HS-27A (cell line): ENCODE results near the gene PIK3CB.
"Not testable (repeated sequence)": the region's sequence is repeated elsewhere in the genome, so short reads cannot be mapped to it uniquely, and the experiment has no call there.

Source experiments
- DNase-seq: peaks from one replicate; pipeline ENCODE4 v3.0.0-alpha.2; 2012; ENCODE audit warnings: low read depth, missing footprints

PIK3CB gene

DNA sequence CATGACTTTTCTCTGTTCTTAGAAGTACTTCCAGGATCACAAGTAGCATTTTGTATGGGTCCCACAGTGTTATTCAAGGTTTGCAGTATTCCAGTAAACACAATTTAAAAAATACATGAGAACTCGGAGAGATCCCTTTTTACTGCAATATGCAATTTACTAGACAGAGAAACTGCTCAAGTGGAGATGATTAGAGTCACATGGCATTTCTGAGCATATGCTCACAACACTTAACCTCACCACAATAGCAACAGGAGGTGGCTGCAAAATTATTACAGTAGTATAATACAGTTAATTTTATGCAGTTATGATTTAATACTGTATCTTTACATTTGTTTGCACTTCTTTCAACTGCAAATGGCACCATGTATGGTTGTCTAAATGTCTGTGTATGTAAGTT, 87.5 kb downstream of the PIK3CB start:
- DNase-seq, result no peak

DNA sequence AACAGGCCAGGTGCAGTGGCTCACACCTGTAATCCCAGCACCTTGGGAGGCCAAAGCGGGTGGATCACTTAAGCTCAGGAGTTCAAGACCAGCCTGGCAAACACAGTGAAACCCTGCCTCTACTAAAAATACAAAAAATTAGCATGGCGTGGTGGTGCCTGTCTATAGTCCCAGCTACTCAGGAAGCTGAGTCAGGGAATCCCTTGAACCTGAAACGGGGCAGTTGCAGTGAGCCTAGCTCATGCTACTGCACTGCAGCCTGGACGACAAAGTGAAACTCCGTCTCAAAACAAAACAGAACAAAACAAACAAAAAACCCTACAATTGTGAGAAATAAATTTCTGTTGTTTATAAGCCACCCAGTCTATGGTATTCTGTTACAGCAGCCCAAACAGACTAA, 94.7 kb downstream of the PIK3CB start:
- DNase-seq, result no peak

DNA sequence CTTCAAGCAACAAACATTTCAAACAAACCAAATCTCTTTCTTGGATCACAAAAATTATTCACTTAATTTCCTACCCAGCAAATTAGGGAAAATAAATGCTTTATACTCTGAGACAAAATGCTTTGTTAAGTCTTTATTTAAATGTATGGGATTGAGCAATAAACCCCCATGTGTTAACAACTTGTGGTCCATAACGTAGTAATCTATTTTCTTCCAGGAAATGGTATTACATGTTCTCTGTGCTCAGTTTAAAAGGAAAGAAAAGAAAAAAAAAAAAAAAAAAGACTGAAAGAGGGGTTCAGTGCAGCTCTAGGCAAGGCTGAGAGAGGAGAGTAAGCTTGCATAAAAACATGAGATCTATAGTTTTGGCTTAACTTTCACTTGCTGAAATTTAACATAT, 102.3 kb downstream of the PIK3CB start:
- DNase-seq, result no peak

DNA sequence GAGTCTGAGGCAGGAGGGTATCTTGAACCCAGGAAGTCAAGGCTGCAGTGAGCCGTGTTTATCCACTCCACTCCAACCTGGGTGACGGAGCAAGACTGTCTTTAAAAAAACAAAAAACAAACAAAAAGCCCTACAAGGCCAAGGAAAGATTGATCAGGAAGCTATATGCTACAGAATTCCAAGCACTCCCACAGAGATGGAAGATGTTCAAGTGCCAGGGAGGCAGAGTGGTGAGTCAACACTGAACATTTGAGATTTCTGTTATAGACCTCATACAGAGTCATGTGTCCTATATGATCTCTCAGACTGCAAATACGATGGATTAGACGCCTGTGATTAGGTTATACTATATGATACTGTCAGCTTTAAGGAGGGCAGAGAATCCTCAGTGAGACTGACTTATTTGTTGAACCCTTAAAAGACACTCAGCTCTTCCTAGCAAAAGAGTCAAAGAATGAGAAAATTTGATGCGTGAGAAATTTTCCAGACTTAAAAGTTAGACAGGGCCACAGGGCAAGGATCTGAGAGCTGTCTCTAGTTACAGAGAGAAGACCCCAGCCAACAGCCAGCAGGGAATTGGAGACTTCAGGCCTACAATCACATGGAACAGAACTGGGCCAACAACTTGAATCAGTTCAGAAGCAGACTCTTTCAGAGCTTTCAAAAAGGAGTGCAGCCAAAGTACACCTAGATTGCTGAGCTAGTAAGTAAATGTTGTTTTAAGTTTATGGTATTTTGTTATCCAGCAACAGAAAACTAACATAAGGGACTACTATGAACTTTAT, 107.6 kb downstream of the PIK3CB start:
- no peak for DNase-seq

DNA sequence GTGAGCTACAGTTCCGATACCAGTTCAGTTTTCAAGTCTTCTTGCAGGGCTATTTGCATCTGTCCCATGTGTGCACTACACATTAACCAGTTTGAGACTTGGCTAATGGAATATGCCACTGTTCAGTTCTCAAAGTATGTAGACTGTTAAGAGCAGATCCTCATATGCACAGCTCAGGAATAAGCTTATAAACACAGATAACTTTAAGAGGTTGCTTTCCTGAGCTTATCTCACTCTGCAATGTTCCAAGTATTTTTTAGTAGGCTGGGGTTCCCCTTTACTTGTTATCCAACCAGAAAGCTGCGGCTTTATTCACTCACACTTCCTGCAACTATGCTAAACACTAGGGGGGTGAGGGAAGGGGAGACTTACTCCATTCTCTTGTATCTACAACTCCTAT, 108.7 kb downstream of the PIK3CB start:
- not testable (repeated sequence) for DNase-seq

DNA sequence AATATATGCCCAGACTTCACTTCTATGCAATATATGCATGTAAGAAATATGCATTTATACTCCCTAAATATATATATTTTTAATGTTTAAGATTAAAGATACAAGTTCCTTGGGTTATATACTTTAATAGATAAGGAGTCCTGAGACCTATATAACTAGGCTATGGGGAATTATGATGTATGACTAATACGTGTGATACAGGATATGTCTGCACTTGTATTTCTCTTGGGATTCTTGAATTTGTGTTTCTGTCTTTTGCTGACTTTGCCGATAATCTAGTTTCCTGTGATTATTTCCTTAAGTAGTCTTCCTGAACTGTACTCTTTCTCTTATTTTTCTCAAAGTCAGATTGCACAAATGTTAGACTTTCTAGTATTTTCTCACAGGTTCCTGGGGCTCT, 109.6 kb downstream of the PIK3CB start:
- no peak for DNase-seq

DNA sequence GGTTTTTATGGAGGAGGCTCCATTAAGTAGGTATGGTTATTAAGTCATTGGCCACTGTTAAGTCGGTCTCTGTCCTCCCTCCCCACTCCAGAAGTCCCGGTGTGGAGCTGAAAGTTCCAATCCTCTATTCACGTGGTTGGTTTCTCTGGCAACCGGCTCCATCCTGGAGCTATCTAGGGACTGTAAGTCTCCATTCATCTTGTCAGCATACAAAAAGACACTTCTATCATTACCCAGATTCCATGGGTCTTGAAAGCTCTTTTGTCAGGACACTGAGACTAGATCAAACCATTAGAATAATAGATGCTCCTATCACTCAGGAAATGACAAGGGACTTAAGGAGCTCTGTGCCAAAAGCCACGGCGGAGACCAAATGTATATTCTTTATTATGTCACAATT, 110.3 kb downstream of the PIK3CB start:
- no peak for DNase-seq

DNA sequence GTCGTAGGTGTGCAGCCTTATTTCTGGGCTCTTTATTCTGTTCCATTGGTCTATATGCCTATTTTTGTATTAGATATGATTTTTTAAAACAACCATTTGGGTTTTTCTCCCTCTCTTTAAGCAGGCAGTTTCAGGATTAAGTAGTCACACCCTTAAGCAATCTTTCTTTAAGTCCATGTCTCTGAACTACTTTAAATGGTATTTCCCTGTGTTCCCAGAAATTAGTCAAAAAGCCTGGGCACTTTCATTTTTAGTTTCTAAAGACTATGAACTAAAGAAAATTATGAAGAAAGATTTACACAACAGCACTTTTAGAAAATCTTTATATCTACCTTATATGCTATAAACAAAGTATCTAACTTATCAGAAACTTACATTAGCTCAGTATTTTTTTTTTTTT, 115.9 kb downstream of the PIK3CB start:
- DNase-seq, result no peak

DNA sequence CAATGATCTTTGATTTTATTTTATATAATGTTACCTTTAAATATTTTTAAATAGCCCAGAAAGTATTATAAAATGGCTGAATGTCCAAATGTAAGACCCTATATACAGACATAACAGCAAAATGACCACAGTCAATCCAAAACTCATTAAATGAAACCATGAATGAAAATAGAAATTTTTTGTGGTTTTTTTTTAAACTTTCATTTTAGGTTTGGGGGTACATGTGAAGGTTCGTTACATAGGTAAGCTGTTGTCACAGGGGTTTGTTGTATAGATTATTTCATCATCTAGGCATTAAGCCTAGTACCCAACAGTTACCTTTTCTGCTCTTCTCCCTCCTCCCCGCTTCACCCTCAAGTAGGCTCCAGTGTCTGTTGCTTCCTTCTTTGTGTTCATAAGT, 117.4 kb downstream of the PIK3CB start:
- no peak for DNase-seq

DNA sequence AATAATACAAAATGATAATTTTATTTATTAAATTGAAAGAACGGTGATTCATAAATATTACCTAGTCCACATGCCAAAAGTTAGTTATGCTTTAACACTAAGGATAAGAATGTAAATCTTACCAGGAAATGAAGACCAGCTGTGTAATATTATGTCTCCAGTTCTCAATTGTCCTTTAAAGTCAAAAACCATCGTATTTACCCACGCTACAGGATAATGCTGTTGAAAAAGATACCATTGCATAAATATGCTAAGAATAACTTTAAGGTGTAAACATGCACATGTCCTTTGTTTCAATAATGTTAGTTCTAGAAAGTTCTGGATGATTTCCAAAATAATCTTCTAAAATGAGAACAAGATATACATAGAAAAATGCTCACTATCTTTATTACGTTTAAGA, 122.6 kb downstream of the PIK3CB start:
- DNase-seq, result no peak

DNA sequence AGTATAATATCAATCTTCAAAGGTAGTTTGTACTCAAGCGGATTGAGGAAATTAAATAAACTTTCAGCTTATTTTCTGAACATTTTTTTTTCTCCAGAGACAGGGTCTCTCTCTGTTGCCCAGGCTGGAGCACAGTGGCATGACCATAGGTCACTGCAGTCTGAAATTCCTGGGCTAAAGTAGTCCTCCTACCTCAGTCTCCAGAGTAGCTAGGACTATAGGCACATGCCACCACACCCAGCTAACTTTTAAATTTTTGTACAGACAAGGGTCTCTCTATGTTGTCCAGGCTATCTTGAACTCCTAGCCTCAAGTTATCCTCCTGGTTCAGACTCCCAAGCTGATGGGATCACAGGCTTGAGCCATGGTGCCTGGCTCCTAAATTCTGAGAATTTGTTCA, 129.1 kb downstream of the PIK3CB start:
- no peak for DNase-seq

DNA sequence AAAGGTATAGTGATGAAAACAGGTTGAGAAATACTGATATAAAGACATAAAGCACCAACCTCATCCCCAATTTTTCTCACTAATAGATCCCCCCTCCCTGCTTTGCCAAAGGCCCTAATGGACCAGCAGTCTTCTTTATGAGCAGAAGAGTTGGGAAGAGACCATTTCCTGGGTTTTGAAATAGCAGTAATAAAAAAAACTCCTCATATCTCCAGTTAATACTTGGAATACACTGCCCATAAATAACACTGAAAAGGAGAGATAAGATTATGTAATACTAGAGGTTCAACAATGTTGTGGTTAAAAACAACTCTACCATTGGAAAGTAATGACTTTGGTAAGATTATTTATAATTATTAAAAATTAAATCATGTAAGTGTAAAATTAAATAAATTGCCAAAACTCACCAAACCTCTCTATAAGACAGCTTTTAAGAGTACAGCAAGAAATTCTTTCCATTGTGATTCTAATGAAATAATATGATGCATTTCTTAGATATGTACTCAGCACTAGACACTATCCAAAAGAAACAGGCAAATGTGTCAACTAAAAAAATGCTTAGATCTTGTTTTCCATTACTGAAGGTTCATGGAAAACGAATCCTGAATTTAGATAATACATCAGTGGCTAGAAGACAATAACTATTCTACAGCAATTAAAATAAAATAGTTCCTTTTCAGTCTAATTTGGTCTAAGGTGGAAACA, 137.9 kb downstream of the PIK3CB start:
- no peak for DNase-seq

DNA sequence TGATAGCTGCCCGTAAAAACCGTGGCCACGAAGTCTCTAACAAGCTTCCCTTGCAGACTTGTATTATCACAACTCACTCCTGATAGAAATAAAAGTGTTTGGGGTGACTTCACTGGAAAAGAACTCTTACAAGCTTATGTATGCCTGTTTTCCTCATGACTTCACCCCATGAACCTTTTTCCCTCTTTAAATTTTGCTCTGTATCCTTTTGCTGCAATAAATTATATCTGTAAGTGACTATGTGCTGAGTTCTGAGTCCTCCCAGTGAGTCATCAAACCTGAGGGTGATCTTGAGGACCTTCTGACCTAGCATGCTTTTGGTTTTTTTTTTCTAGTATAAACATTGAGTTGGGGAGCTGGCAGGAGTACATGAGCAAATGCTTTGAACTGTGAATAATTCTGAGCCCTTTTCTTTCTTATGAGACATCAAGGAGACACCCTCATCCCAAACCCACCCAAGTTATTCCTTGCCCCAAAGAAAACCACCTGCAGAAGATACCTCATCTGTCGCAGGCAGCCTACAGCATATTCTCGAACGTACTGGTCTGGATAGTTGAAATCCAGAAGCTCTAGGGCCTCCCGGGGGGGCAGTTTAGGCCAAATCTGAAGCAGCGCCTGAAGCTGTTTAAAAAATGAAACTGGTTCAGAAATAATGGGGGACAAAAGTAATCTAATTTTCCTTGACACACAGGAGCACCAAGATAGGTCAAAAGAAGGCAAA, 140.3 kb downstream of the PIK3CB start:
- DNase-seq, result peak; percentile 87

DNA sequence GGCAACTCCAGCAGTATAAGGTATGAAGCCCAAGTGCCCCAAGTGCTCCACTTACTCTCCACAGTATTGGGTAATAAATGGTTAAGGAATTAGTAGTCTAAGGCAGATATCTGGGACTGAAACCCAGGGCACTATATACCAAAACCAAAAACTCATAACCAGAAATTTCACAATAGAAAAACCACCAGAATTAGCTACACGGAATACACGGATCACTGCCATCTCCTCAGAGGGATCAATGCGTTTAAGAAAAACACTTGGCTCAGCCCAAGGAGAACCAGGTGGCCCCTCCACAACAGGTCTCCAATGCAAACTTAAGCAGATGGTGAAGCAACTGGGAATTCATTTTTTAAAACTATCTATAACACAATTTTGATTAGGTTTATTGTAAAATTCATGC, 142.6 kb downstream of the PIK3CB start:
- DNase-seq, result no peak

DNA sequence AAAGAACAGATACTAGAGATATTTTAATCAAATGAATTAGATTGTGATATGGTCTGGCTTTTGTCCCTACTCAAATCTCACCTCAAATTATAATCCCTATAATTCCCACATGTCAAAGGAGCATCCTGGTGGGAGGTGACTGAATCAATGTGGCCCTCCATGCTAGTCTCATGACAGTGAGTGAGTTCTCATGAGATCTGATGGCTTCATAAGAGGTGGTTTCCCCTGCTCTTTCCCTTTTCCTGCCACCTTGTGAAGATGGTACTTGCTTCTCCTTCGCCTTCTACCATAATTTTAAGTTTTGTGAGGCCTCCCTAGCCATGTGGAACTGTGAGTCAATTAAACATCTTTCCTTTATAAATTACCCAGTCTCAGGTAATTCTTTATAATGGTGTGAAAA, 143.4 kb downstream of the PIK3CB start:
- no peak for DNase-seq

DNA sequence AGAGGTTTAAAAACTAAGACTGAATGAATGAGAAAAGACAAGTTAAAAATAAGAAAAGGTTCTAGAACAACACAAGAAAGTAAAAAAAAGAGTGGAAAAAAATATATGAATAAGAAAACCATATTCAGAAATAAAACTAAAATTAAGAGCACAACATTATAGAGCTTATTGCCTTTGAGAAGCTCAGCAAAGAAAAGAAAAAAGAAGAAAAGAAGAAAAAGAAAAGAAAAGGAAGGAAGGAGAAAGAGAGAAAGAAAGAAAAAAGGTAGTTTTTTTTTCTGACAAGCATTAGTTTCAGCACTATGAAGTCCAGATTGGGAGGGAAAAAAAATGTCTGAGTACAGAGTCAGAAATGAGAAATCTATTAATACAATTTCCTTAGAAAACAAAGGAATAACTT, 144.7 kb downstream of the PIK3CB start:
- no peak for DNase-seq

DNA sequence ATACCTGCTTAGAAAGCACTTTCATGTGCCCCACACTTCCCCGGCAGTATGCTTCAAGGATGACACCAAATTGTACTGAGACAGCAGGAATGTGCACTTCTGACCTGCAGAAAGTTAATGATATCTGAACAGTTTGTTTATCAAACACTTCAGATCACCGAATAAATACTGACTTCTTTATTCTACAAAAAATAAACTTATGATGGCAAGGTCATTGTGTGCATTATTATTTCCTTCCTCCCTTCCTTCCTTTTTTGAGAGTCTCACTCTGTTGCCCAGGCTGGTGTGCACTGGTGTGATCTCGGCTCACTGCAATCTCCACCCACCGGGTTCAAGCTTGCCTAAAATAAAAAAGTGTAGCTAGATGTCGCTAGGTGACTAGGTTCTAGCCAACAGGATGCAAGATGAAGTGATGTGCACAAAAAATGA, 145.8 kb downstream of the PIK3CB start:
- no peak for DNase-seq

DNA sequence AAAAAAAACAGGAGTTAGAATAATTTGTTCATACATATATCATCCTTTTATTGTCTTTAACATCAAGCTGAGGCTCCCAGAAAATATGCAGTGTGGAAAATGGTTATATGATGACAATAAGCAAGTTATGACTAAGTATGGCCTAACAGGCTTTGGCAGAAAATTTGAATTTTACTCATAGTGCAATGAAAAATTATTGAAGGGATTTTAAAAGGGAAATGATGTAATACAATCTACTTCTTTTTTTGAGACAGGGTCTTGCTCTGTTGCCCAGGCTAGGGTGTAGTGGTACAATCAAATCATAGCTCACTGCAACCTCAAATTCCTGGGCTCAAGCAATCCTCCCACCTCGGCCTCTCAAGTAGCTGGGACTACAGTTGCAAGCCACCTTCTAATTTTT, 147.5 kb downstream of the PIK3CB start:
- no peak for DNase-seq

DNA sequence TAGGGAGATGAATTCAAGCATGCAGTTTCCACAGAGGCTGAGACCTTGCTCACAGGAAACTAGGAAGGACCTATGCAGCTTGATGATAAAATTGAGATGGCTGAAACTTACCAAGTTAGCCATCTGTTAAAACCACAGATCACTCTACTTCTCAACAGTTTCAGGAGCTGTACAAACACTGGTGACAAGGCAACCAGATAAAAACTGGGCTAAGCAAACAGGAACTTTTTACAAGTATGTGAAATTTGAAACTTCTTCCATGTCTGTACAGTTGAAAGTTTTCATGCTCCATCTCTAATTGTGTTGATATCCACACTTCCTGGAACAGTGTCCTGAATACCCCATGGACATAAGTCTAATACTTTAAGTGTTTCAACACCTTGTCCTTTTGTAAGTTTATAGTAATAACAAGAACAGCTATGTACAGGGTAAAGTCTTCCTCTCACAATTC, 147.9 kb downstream of the PIK3CB start:
- no peak for DNase-seq

DNA sequence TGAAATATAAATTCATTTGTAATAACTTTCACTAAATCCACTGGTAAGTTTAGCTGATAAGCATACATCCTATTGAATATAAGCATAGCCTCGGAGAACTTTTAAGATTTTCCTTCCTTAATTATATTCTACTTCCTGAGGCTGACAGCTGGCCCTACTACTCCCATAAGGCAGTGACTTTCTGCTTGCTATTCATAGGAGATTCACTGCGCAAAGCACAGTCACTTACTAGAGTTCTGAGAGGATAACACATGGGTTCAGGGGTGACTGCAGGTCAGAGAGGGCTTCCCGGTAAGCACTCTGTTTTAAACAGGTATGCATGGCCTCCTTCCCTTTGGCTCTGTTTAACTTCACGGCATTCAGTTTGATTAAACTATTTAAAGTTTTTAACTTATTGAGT, 150.3 kb downstream of the PIK3CB start:
- no peak for DNase-seq

DNA sequence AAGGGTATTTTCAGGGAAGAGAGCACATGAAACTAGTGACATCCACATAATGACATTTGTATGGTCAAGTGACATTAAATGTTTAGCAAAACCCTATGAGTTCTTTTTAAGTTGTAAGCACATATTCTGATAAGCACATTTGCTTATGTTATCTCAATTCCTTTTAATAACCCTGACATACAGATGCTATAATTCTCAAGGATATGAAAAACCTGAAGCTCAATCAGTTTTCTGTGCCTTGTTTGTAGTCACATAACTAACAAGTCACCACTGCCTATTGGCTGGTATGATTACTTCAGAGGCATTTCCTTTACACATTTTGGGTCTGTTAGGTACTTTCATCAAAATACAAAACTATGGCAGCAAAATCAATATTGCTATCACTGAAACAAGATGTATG, 152.1 kb downstream of the PIK3CB start:
- DNase-seq, result no peak

DNA sequence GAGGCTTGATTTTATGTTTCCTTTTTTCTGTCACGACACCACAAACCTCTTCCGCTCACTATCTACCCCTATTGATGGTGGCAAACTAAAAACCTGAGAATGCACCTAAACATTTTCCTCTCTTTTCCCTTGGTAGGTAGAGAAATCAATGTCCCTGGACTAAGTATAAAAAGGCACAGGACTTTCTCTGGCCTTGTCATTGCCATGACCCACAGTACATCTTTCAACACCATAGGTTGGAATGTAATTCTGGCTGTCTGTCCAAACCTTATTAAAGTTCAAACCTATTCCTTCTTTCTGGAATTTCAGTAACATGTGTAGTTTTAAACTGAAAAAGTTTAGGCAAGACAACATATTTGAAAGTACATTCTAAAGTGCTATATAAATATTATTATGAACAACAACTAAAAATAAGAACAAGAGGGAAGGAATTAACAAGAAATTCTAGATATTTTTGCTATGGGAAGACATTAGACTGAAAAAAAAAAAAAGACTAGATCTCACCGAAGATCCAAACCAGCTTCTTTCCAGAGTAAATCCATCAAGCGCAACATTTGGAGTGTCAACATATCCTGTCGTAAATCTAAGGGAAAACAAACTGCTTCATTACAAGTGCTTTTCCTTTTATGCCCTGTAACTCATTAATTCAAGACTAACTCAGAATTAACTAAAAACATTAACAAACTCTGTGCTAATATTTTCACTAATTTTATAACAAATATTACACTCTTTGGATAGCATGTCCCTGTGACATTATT, 153.1 kb downstream of the PIK3CB start:
- DNase-seq, result no peak
